Cardiac muscle cell (in vitro differentiated cells and primary cell): ENCODE data around the gene AOPEP. TPM values are rescaled to one million over a fixed set of nuclear protein-coding genes. Genes with fewer than 3 reads are reported as not detected.

Experiments
- DNase-seq, 2 donors: peaks; one replicate each; pipeline versions ENCODE4 v3.0.0 to v3.0.0-alpha.2; 2010 to 2017; ENCODE audit warnings: low read depth in 1 of 2, low spot score in 1 of 2
- H3K27ac ChIP-seq: fragments of 200-600 bp; sonication (generic); 2 replicates; pipeline ENCODE4 v1.5.1; 2016
- H3K27me3 ChIP-seq: fragments of 200-600 bp; sonication (generic); 2 replicates; pipeline ENCODE4 v1.6.0; 2016; ENCODE audit warnings: control low read depth
- H3K36me3 ChIP-seq: fragments of 200-600 bp; sonication (generic); 2 replicates; pipeline ENCODE4 v1.5.1; 2016; ENCODE audit warnings: control low read depth
- H3K4me1 ChIP-seq: fragments of 200-600 bp; sonication (generic); 2 replicates; pipeline ENCODE4 v1.8.1; 2017; ENCODE audit warnings: low read depth, mild to moderate bottlenecking, mixed run types
- H3K4me3 ChIP-seq: fragments of 200-600 bp; sonication (generic); 2 replicates; pipeline ENCODE4 v1.5.1; 2016; ENCODE audit warnings: mild to moderate bottlenecking
- H3K9me3 ChIP-seq: fragments of 200-600 bp; sonication (generic); 2 replicates; pipeline ENCODE4 v1.5.1; 2017; ENCODE audit warnings: low read depth, mild to moderate bottlenecking, control low read depth
- CTCF ChIP-seq: IDR thresholded peaks from 2 replicates; pipeline ENCODE4 v1.5.1; 2012; ENCODE audit warnings: low read depth, mild to moderate bottlenecking, low read length
- polyA plus RNA-seq: library from polyadenylated mRNA; unstranded; fragments of >200 nt; fragmentation: Nextera tagmentation; extraction: Ambion mirVana; gene quantifications from 2 replicates; pipeline ENCODE4 v1.2.1, GENCODE V29; 2016
- total RNA-seq: library from RNA; depleted of rRNA; stranded (reverse); fragments of >200 nt; gene quantifications from 2 replicates; pipeline ENCODE4 v1.2.3, GENCODE V29; 2016

AOPEP gene
- total and polyA plus RNA-seq, 2 experiments from 2014 or later: 46.8 to 88.7 TPM

GRCh38 chr9:95040106-95040505 is 313.6 kb downstream of the AOPEP start:
- Histone ChIP-seq H3K4me1 (peaks cover 28% of the 10 kb centered on the region), H3K27me3 (no peaks in the 10 kb centered on the region), H3K9me3 (no peaks in the 10 kb centered on the region), H3K36me3 (peaks cover 5% of the 10 kb centered on the region), H3K27ac (no peak overlapping the region), H3K4me3 (no peak overlapping the region)
- TF ChIP-seq CTCF: no peak
- no peak for DNase-seq

GRCh38 chr9:95043826-95044225 is 317.3 kb downstream of the AOPEP start:
- DNase-seq: peak in 1 of 2 donors; percentile 74
- Histone ChIP-seq H3K36me3 (no peaks in the 10 kb centered on the region), H3K4me3 (no peak overlapping the region), H3K27me3 (no peaks in the 10 kb centered on the region), H3K27ac (peak overlapping the region; percentile 75), H3K4me1 (peaks cover 32% of the 10 kb centered on the region), H3K9me3 (no peaks in the 10 kb centered on the region)
- no peak for TF ChIP-seq CTCF

- Histone ChIP-seq H3K36me3 (no peaks in the 10 kb centered on the region), H3K27me3 (no peaks in the 10 kb centered on the region), H3K4me1 (peaks cover 41% of the 10 kb centered on the region), H3K27ac (peak overlapping the region; percentile 75), H3K9me3 (no peaks in the 10 kb centered on the region), H3K4me3 (peak overlapping the region; percentile 6)
- peak in 1 of 2 donors; percentile 90 for DNase-seq
- peak; percentile 15 for TF ChIP-seq CTCF
Observed at GRCh38 chr9:95044731-95045508, 318.4 kb downstream of the AOPEP start.

GRCh38 chr9:95045751-95046150 is 319.3 kb downstream of the AOPEP start:
- no peaks in the 10 kb centered on the region for H3K9me3 ChIP-seq
- peak in 1 of 2 donors; percentile 33 for DNase-seq
- H3K4me3 ChIP-seq: no peak overlapping the region
- H3K27me3 ChIP-seq: no peaks in the 10 kb centered on the region
- H3K27ac ChIP-seq: peak overlapping the region; percentile 29
- H3K36me3 ChIP-seq: no peaks in the 10 kb centered on the region
- no peak for TF ChIP-seq CTCF
- peaks cover 47% of the 10 kb centered on the region for H3K4me1 ChIP-seq

- Histone ChIP-seq H3K4me1 (peaks cover 47% of the 10 kb centered on the region), H3K27ac (no peak overlapping the region), H3K4me3 (no peak overlapping the region), H3K36me3 (no peaks in the 10 kb centered on the region), H3K27me3 (no peaks in the 10 kb centered on the region), H3K9me3 (no peaks in the 10 kb centered on the region)
- no peak for TF ChIP-seq CTCF
- no peak for DNase-seq
Observed at GRCh38 chr9:95047452-95048224, 321.1 kb downstream of the AOPEP start.
